ENCODE measurements around the gene BCR.

The BCR gene

GRCh38 chr22:23351321-23351720, 171.0 kb downstream of the BCR start:
- Histone ChIP-seq H3K9me3 (ENCODE audit: control insufficient read depth in 2 of 2, low read length in 2 of 2) (no peaks in the 10 kb centered on the region), H3K36me3 (ENCODE audit: control insufficient read depth in 2 of 2, insufficient read depth in 2 of 2, low read length in 2 of 2) (no peaks in the 10 kb centered on the region), H3K4me3 (ENCODE audit: low read length in 2 of 2) (no peak overlapping the region), H3K27ac (ENCODE audit: low read length) (no peak overlapping the region), H3K4me1 (ENCODE audit: control insufficient read depth, insufficient read depth, low read length) (no peaks in the 10 kb centered on the region), H3K9ac (ENCODE audit: low read length in 2 of 2) (no peak overlapping the region), H3K27me3 (ENCODE audit: control insufficient read depth in 1 of 2, insufficient read depth in 2 of 2, low read length in 2 of 2) (no peaks in the 10 kb centered on the region)

GRCh38 chr22:23353004-23353403, 172.7 kb downstream of the BCR start:
- H3K9me3 ChIP-seq (ENCODE audit: control insufficient read depth in 2 of 2, low read length in 2 of 2) = no peaks in the 10 kb centered on the region
- H3K27me3 ChIP-seq (ENCODE audit: control insufficient read depth in 1 of 2, insufficient read depth in 2 of 2, low read length in 2 of 2) = no peaks in the 10 kb centered on the region
- no peaks in the 10 kb centered on the region for H3K36me3 ChIP-seq (ENCODE audit: control insufficient read depth in 2 of 2, insufficient read depth in 2 of 2, low read length in 2 of 2)
- no peak overlapping the region for H3K27ac ChIP-seq (ENCODE audit: low read length)
- H3K9ac ChIP-seq (ENCODE audit: low read length in 2 of 2) = no peak overlapping the region
- H3K4me3 ChIP-seq (ENCODE audit: low read length in 2 of 2) = no peak overlapping the region
- H3K4me1 ChIP-seq (ENCODE audit: control insufficient read depth, insufficient read depth, low read length) = no peaks in the 10 kb centered on the region

GRCh38 chr22:23353696-23354095, 173.4 kb downstream of the BCR start:
- Histone ChIP-seq H3K27me3 (ENCODE audit: control insufficient read depth in 1 of 2, insufficient read depth in 2 of 2, low read length in 2 of 2) (no peaks in the 10 kb centered on the region), H3K27ac (ENCODE audit: low read length) (no peak overlapping the region), H3K4me1 (ENCODE audit: control insufficient read depth, insufficient read depth, low read length) (no peaks in the 10 kb centered on the region), H3K9me3 (ENCODE audit: control insufficient read depth in 2 of 2, low read length in 2 of 2) (no peaks in the 10 kb centered on the region), H3K9ac (ENCODE audit: low read length in 2 of 2) (no peak overlapping the region), H3K36me3 (ENCODE audit: control insufficient read depth in 2 of 2, insufficient read depth in 2 of 2, low read length in 2 of 2) (no peaks in the 10 kb centered on the region), H3K4me3 (ENCODE audit: low read length in 2 of 2) (no peak overlapping the region)

- Histone ChIP-seq H3K36me3 (ENCODE audit: control insufficient read depth in 2 of 2, insufficient read depth in 2 of 2, low read length in 2 of 2) (no peaks in the 10 kb centered on the region), H3K4me3 (ENCODE audit: low read length in 2 of 2) (no peak overlapping the region), H3K9me3 (ENCODE audit: control insufficient read depth in 2 of 2, low read length in 2 of 2) (no peaks in the 10 kb centered on the region), H3K4me1 (ENCODE audit: control insufficient read depth, insufficient read depth, low read length) (no peaks in the 10 kb centered on the region), H3K9ac (ENCODE audit: low read length in 2 of 2) (no peak overlapping the region), H3K27ac (ENCODE audit: low read length) (no peak overlapping the region), H3K27me3 (ENCODE audit: control insufficient read depth in 1 of 2, insufficient read depth in 2 of 2, low read length in 2 of 2) (no peaks in the 10 kb centered on the region)
Measured at GRCh38 chr22:23356094-23356493, 175.8 kb downstream of the BCR start.

- no peaks in the 10 kb centered on the region for H3K27me3 ChIP-seq (ENCODE audit: control insufficient read depth in 1 of 2, insufficient read depth in 2 of 2, low read length in 2 of 2)
Measured at GRCh38 chr22:23357053-23357452, 176.7 kb downstream of the BCR start.

GRCh38 chr22:23359583-23360123, 179.3 kb downstream of the BCR start:
- no peak overlapping the region for H3K4me3 ChIP-seq (ENCODE audit: low read length in 2 of 2)
- no peak overlapping the region for H3K27ac ChIP-seq (ENCODE audit: low read length)
- no peaks in the 10 kb centered on the region for H3K27me3 ChIP-seq (ENCODE audit: control insufficient read depth in 1 of 2, insufficient read depth in 2 of 2, low read length in 2 of 2)
- H3K36me3 ChIP-seq (ENCODE audit: control insufficient read depth in 2 of 2, insufficient read depth in 2 of 2, low read length in 2 of 2) = no peaks in the 10 kb centered on the region
- H3K4me1 ChIP-seq (ENCODE audit: control insufficient read depth, insufficient read depth, low read length) = no peaks in the 10 kb centered on the region
- H3K9me3 ChIP-seq (ENCODE audit: control insufficient read depth in 2 of 2, low read length in 2 of 2) = no peaks in the 10 kb centered on the region
- no peak overlapping the region for H3K9ac ChIP-seq (ENCODE audit: low read length in 2 of 2)

More at GRCh38 chr22:23357053-23357452, 176.7 kb downstream of the BCR start:
- Histone ChIP-seq H3K4me1 (ENCODE audit: control insufficient read depth, insufficient read depth, low read length) (no peaks in the 10 kb centered on the region), H3K9me3 (ENCODE audit: control insufficient read depth in 2 of 2, low read length in 2 of 2) (no peaks in the 10 kb centered on the region), H3K9ac (ENCODE audit: low read length in 2 of 2) (no peak overlapping the region), H3K27ac (ENCODE audit: low read length) (no peak overlapping the region), H3K36me3 (ENCODE audit: control insufficient read depth in 2 of 2, insufficient read depth in 2 of 2, low read length in 2 of 2) (no peaks in the 10 kb centered on the region), H3K4me3 (ENCODE audit: low read length in 2 of 2) (no peak overlapping the region)

GRCh38 chr22:23361676-23362075, 181.4 kb downstream of the BCR start:
- Histone ChIP-seq H3K27me3 (ENCODE audit: control insufficient read depth in 1 of 2, insufficient read depth in 2 of 2, low read length in 2 of 2) (no peaks in the 10 kb centered on the region), H3K27ac (ENCODE audit: low read length) (no peak overlapping the region), H3K9ac (ENCODE audit: low read length in 2 of 2) (no peak overlapping the region), H3K9me3 (ENCODE audit: control insufficient read depth in 2 of 2, low read length in 2 of 2) (no peaks in the 10 kb centered on the region), H3K36me3 (ENCODE audit: control insufficient read depth in 2 of 2, insufficient read depth in 2 of 2, low read length in 2 of 2) (no peaks in the 10 kb centered on the region), H3K4me3 (ENCODE audit: low read length in 2 of 2) (no peak overlapping the region), H3K4me1 (ENCODE audit: control insufficient read depth, insufficient read depth, low read length) (no peaks in the 10 kb centered on the region)

- Histone ChIP-seq H3K36me3 (ENCODE audit: control insufficient read depth in 2 of 2, insufficient read depth in 2 of 2, low read length in 2 of 2) (no peaks in the 10 kb centered on the region), H3K4me1 (ENCODE audit: control insufficient read depth, insufficient read depth, low read length) (no peaks in the 10 kb centered on the region), H3K4me3 (ENCODE audit: low read length in 2 of 2) (no peak overlapping the region), H3K27ac (ENCODE audit: low read length) (no peak overlapping the region), H3K27me3 (ENCODE audit: control insufficient read depth in 1 of 2, insufficient read depth in 2 of 2, low read length in 2 of 2) (peaks cover under 1 to 8% of the 10 kb centered on the region in 2 donors), H3K9ac (ENCODE audit: low read length in 2 of 2) (no peak overlapping the region), H3K9me3 (ENCODE audit: control insufficient read depth in 2 of 2, low read length in 2 of 2) (no peaks in the 10 kb centered on the region)
Measured at GRCh38 chr22:23363683-23364082, 183.4 kb downstream of the BCR start.

GRCh38 chr22:23364389-23364788, 184.1 kb downstream of the BCR start:
- Histone ChIP-seq H3K9ac (ENCODE audit: low read length in 2 of 2) (no peak overlapping the region), H3K4me1 (ENCODE audit: control insufficient read depth, insufficient read depth, low read length) (no peaks in the 10 kb centered on the region), H3K4me3 (ENCODE audit: low read length in 2 of 2) (no peak overlapping the region), H3K27me3 (ENCODE audit: control insufficient read depth in 1 of 2, insufficient read depth in 2 of 2, low read length in 2 of 2) (peaks cover 4 to 8% of the 10 kb centered on the region in 2 donors), H3K27ac (ENCODE audit: low read length) (no peak overlapping the region), H3K36me3 (ENCODE audit: control insufficient read depth in 2 of 2, insufficient read depth in 2 of 2, low read length in 2 of 2) (no peaks in the 10 kb centered on the region), H3K9me3 (ENCODE audit: control insufficient read depth in 2 of 2, low read length in 2 of 2) (no peaks in the 10 kb centered on the region)

- no peak overlapping the region for H3K27ac ChIP-seq (ENCODE audit: low read length)
- no peaks in the 10 kb centered on the region for H3K4me1 ChIP-seq (ENCODE audit: control insufficient read depth, insufficient read depth, low read length)
- H3K9me3 ChIP-seq (ENCODE audit: control insufficient read depth in 2 of 2, low read length in 2 of 2) = no peaks in the 10 kb centered on the region
- no peak overlapping the region for H3K4me3 ChIP-seq (ENCODE audit: low read length in 2 of 2)
- H3K27me3 ChIP-seq (ENCODE audit: control insufficient read depth in 1 of 2, insufficient read depth in 2 of 2, low read length in 2 of 2) = peaks cover 4 to 8% of the 10 kb centered on the region in 2 donors
- H3K9ac ChIP-seq (ENCODE audit: low read length in 2 of 2) = no peak overlapping the region
- no peaks in the 10 kb centered on the region for H3K36me3 ChIP-seq (ENCODE audit: control insufficient read depth in 2 of 2, insufficient read depth in 2 of 2, low read length in 2 of 2)
Measured at GRCh38 chr22:23365524-23365923, 185.2 kb downstream of the BCR start.

- Histone ChIP-seq H3K27me3 (ENCODE audit: control insufficient read depth in 1 of 2, insufficient read depth in 2 of 2, low read length in 2 of 2) (peaks cover 4 to 8% of the 10 kb centered on the region in 2 donors), H3K4me1 (ENCODE audit: control insufficient read depth, insufficient read depth, low read length) (no peaks in the 10 kb centered on the region)
Measured at GRCh38 chr22:23365961-23366360, 185.7 kb downstream of the BCR start.

More at GRCh38 chr22:23365961-23366360, 185.7 kb downstream of the BCR start:
- Histone ChIP-seq H3K4me3 (ENCODE audit: low read length in 2 of 2) (no peak overlapping the region), H3K27ac (ENCODE audit: low read length) (no peak overlapping the region), H3K9me3 (ENCODE audit: control insufficient read depth in 2 of 2, low read length in 2 of 2) (no peaks in the 10 kb centered on the region), H3K9ac (ENCODE audit: low read length in 2 of 2) (no peak overlapping the region), H3K36me3 (ENCODE audit: control insufficient read depth in 2 of 2, insufficient read depth in 2 of 2, low read length in 2 of 2) (no peaks in the 10 kb centered on the region)

All from stomach smooth muscle (tissue), 2 donors.